H1 (cell line): ENCODE data around the gene SLC38A5.

Experiments
- EP300 ChIP-seq, 2 experiments: IDR thresholded peaks; 1 replicate in 1 of 2; 2 replicates in 1 of 2; pipeline ENCODE4 v1.6.1; 2011 to 2012; ENCODE audit warnings: low read depth in 2 of 2, low read length in 2 of 2, mild to moderate bottlenecking in 2 of 2, borderline replicate concordance in 1 of 2, inconsistent platforms in 1 of 2, moderate library complexity in 1 of 2
- SP1 ChIP-seq: IDR thresholded peaks from 2 replicates; pipeline ENCODE4 v1.6.1; 2011; ENCODE audit warnings: low read depth, low read length

DNA sequence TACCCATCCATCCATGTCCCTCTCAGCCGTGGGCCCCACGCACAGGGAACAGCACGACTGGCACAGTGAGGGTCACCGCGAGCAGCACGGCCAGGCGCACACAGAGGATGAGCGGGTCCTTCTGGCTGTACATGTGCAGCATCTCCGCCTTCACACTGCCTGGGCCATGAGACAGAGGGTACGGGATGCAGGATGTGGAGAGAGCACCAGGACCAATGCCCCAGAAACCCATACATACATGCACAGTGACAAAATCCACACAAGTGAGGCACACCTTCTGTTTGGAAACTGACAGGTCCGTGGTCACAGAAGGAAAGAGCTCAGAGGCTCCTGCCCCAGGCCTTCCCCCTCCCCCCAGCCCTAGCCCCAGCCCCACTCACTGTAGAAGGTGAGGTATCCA lies 9.5 kb downstream of the SLC38A5 start:
- no peak for TF ChIP-seq EP300 (IDR thresholded peaks at IDR 0.05; ENCODE audit: borderline replicate concordance in 1 of 2, low read depth in 2 of 2, low read length in 2 of 2)
- no peak for TF ChIP-seq SP1
